GM10847 (cell line): ENCODE data around the gene ATPAF2.

Experiments
- POLR2A ChIP-seq: IDR thresholded peaks from 2 replicates; pipeline ENCODE4 v1.6.1; 2011; ENCODE audit not compliant: insufficient read length; ENCODE audit errors: extremely low read depth

The ATPAF2 gene

DNA sequence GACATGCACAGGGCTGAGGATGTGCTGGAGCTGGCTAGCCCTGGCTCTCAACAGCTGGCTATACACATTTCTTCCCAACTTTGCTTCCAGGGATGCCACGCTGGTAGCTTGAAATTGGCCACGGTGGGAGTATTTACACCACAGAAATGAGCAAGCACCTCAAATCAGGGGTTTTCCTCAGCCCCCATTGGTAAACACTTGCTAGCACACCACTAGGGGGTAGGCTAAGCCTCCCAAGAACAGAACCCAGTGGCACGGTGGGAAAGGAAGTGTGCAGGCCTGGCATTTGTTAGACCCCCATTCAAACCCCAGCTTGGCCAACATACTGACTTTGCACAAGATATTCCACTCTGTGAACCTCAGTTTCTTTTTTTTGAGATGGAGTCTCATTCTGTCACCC lies 53.4 kb downstream of the ATPAF2 start:
- no peak for TF ChIP-seq POLR2A

- TF ChIP-seq POLR2A = no peak
Observed at GRCh38 chr17:17985153-17985552, 53.8 kb downstream of the ATPAF2 start.

DNA sequence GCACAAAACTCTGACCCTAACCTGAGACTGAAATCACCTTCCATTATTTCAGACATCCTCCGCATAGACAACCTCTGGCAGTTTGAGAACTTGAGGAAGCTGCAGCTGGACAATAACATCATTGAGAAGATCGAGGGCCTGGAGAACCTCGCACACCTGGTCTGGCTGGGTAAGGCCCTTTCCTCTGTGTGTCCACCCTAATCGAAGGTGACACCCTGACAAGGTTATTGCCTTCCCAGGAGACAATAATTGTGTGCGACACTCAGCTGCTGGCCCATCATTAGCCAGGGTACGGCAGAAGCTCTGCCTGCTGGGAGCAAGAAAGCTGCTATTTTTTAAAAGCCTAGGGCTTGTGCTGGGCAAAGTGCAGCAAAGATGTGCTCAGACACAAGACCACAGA lies 55.2 kb downstream of the ATPAF2 start:
- TF ChIP-seq POLR2A = no peak

GRCh38 chr17:17983376-17983775 lies 55.6 kb downstream of the ATPAF2 start:
- no peak for TF ChIP-seq POLR2A

GRCh38 chr17:17982801-17983200 lies 56.2 kb downstream of the ATPAF2 start:
- TF ChIP-seq POLR2A = no peak

DNA sequence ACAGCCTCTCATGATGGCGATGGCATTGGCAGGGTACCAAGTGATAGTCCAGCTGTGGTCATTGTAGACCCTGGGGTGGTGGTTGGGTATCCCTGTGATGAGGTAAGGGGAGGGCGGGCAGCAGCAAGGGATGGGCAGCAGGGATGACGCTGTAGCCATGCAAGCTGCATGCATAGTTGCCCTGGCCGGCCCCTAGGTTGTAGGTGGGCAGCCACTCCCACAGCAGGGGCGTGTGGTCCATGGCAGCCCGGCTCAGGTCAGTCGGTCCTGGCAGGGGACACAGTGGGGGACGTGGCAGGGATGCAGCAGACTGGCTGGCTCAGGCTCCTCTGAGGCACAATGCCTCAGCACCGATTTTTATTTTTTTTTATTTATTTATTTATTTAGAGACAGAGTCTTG lies 57.6 kb downstream of the ATPAF2 start:
- TF ChIP-seq POLR2A = no peak

DNA sequence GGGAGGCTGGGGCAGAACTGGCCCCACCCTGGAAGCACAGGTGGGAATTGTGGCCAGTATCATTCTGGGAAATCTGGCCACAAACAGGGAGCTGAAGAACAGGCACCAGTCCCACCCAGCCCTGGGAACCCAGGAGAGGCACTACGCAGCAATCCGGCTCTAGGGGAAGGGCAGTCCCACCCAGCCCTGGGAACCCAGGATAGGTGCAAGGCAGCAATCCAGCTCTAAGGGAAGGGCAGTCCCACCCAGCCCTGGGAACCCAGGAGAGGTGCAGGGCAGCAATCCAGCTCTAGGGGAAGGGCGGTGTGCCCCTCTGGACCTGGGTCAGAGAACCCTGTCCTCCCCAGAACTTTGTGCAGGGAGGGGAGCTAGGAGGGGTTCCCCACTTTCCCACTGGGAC lies 59.2 kb downstream of the ATPAF2 start:
- no peak for TF ChIP-seq POLR2A

GRCh38 chr17:17978481-17979424 lies 60.2 kb downstream of the ATPAF2 start:
- no peak for TF ChIP-seq POLR2A

DNA sequence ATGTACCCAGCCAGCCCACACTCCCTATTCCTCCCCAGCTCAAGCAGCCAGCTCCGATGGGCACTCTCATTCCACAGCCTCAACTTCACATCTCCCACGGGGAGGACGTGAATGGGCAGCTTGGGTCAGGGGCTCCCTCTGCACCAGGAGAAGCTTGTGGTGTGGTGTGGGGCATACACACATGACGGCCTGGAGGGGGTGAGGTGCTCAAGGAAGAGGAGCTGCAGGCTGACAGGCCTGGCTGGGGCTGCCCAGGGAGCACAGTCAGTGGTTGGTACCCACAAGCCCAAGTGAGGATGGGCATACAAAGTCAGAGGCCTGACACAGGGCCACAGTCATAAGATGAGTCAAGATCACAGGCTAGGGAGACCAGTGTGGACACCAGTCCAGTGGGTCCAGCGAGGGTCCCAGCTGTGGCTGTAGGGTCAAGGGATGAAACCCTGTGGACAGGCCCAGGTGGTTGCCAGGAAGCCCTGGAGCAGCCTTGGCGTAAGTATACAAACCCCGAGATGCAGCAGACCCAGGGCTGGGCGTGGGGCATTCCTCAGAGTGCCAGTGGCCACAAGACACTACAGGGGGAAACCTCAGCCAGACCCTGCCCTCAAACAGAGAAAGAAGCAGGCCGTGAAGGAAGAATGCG lies 61.9 kb downstream of the ATPAF2 start:
- no peak for TF ChIP-seq POLR2A

GRCh38 chr17:17975436-17975835 lies 63.5 kb downstream of the ATPAF2 start:
- TF ChIP-seq POLR2A = no peak

- no peak for TF ChIP-seq POLR2A
Observed at GRCh38 chr17:17972952-17973254, 66.1 kb downstream of the ATPAF2 start.

DNA sequence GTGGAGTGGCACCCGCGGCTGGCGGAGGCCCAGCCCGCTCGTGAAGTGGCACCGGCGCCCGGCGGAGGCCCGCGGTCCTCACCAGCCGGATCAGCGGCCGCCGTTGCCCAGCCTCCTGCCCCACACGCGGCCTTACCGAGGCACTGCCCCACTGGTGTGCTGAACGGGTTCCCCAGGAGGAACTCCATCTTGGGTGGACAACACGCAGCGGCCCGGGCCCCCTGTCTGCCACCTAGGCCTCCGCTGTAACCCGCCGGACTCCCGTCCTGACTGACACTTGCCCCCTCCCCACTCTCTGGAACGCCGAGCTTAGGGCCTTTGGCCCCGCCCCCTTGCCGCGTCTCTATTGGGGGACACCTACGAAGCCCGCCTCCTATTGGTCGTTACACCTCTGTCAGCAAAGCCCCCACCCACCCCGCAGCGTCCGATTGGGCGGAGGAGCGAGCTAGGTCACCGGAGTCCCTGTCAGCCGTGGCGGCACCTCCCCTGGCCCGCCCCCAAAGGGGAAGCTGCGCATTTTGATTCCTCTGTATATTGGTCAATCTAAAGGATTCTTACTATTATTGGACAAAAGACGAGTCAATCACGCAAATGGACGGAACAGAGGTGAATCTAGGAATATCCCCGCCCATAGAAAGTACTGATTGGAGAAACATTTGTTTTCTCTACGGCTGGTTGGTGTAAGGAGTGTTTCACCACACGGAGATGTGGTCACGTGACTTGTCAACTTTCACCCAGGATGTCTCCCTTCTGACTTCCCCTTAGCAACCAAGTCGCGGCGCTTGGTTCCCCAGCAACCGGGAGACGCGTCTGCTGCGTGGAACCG lies 66.6 kb downstream of the ATPAF2 start, which contains the start of the genes DRC3 and TOM1L2:
TSS of gene DRC3 (plus strand) at position 737 of the 826 bp plus-strand sequence. CDS start 4,737 bp downstream, outside the sequence.
TSS of gene TOM1L2 (minus strand) at position 275 of the 826 bp plus-strand sequence. CDS start at position 188, 87 bp downstream.
- TF ChIP-seq POLR2A = peak; percentile 55

- no peak for TF ChIP-seq POLR2A
Observed at GRCh38 chr17:17971431-17972125, 67.4 kb downstream of the ATPAF2 start.

GRCh38 chr17:17970699-17971430 lies 68.1 kb downstream of the ATPAF2 start:
- no peak for TF ChIP-seq POLR2A
